ENCODE measurements around the gene MANEAL. TPM values are rescaled to one million over a fixed set of nuclear protein-coding genes. Genes with fewer than 3 reads are reported as not detected.

Gene MANEAL
- total and polyA plus RNA-seq, 2 donors (not counting 1 experiment from before 2014, with no cell fraction given): 3.1 to 6.6 TPM

DNA sequence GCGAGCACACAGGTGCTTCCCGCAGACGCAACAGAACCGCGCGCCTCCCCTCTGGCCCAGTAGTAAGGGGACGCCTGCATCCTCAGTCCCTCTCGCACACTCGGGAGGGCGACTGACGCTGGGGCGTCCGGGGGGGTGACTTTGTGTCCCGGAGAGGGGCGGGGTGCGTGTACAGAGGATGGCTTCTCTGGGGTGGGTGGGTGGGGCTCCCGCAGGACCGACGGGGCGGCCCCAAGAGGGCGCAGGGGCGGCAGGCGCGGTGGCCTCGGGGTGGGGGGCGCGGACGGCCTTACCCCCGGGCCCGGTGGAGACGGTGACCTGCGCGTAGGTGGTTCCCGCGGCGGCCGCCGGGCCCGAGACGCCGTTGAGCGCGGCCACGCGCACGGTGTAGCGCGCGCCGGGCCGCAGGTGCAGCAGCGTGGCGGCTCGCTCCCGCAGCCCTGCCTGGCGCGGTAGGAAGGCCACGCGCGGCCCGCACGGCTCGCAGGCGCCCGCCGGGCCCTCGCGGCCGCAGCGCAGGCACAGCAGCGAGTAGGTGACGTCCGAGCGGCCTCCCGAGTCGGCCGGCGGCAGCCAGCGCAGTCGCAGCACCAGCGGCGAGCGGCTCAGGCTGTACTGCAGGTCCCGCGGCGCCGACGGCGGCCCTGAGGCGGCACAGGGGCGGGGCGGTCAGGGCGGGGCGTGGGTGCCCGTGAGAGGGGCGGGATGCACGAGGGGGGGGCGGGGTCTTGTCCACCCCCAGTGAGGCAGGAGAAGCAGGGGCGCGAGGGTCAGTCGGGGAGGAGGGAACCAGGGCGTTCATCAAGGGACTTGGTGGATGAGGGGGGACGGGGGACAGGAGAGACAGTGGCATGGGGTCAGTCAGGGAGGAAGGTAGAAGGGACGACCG lies 40.8 kb upstream of the MANEAL start:
- H3K4me3 Mint-ChIP-seq: peak overlapping the region; percentile 80
- no peak for TF ChIP-seq EZH2 (IDR thresholded peaks at IDR 0.05; ENCODE audit: borderline replicate concordance, insufficient read depth, low read depth, low read length, poor library complexity, severe bottlenecking)
- intact Hi-C loops (cut with micrococcal nuclease): no loop called here
- Histone ChIP-seq H3K79me2 (ENCODE audit: control insufficient read depth, insufficient read depth, low read length) (no peaks in the 10 kb centered on the region), H3K9ac (ENCODE audit: low read length) (peak overlapping the region; percentile 19), H3K4me3 (ENCODE audit: control extremely low read depth in 1 of 5, extremely low read depth in 1 of 5, insufficient read depth in 1 of 5, low read depth in 2 of 5, low read length in 4 of 5) (peak overlapping the region in 2 of 5 experiments; percentile 26 to 41), H3K27me3 (replicated peaks in 1 of 4; ENCODE audit: control extremely low read depth in 1 of 4, control insufficient read depth in 3 of 4, insufficient read depth in 4 of 4, low read length in 3 of 4) (peaks cover 0 to 40% (median 16%) of the 10 kb centered on the region in 4 experiments), H2AFZ (ENCODE audit: insufficient read depth, low read depth, low read length, poor library complexity, severe bottlenecking) (peak overlapping the region; percentile 38), H3K9me3 (ENCODE audit: control extremely low read depth in 1 of 3, control insufficient read depth in 2 of 3, insufficient read depth in 1 of 3, low read length in 2 of 3) (no peaks in the 10 kb centered on the region), H3K36me3 (replicated peaks in 1 of 2; ENCODE audit: control extremely low read depth in 1 of 2, control insufficient read depth in 1 of 2, extremely low read depth in 1 of 2, insufficient read depth in 2 of 2, low read length in 1 of 2) (no peaks in the 10 kb centered on the region), H3K4me2 (replicated peaks; ENCODE audit: low read depth, low read length, poor library complexity, severe bottlenecking) (peak overlapping the region; percentile 71), H3K4me1 (ENCODE audit: control insufficient read depth in 2 of 2, insufficient read depth in 2 of 2, low read length in 2 of 2) (peaks cover 6 to 18% of the 10 kb centered on the region in 2 donors), H4K20me1 (ENCODE audit: control insufficient read depth, insufficient read depth, low read length, poor library complexity, severe bottlenecking) (no peaks in the 10 kb centered on the region), H3K27ac (ENCODE audit: low read length in 2 of 2) (no peak overlapping the region)
- H3K9me3 Mint-ChIP-seq (ENCODE audit: insufficient read depth): no peaks in the 10 kb centered on the region
- ATAC-seq (ENCODE audit: low read depth) (peak; percentile 56), DNase-seq (peak; percentile 49)
- H3K27ac Mint-ChIP-seq: no peak overlapping the region
- H3K27me3 Mint-ChIP-seq: peaks cover 26% of the 10 kb centered on the region
- peaks cover 12% of the 10 kb centered on the region for H3K4me1 Mint-ChIP-seq
- ChIA-PET POLR2A (no interaction called here), CTCF (no interaction called here)
- 3% methylated on average over 86 of the region's 105 CpGs for WGBS (ENCODE audit: insufficient coverage)

DNA sequence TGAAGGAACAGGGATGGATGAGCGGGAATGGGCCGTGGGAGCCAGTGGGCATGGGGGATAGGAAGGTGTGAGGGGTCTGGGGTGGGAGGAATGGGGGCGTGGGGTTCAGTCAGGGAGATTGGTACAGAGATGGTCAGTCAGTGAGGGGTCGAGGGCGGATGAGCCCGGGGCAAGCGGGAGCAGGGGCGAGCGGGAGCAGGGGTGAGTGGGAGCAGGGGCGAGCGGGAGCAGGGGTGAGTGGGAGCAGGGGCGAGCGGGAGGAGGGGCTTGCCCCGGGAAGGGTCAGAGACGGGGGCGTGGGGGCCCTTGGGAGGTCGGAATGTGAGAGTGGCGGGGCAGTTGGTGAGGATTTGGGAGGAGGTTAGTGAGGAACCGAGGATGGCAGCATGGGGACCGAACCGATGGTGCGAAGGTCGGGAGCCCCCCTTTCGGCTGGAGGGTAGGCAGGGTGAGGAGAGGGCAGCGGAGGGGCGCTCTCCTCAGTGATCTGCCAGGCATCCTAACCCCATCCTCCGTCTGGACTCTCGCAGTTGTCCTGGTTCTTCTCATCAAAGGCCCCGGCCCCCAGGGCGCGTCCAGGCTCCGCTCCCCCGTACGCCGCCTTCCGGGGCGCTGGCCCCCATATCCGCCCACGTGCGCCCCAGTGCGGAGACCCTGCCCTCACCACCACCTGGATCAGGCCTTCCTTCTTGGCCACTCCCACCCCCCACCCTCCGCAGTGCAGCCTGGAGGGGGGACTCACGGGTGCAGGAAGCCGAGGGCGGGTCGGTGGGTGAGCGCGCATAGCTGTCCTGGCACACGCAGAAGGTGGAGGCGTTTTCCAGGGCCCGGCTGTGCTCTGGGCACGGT lies 40.0 kb upstream of the MANEAL start:
- no peaks in the 10 kb centered on the region for H3K9me3 Mint-ChIP-seq (ENCODE audit: insufficient read depth)
- peaks cover 22% of the 10 kb centered on the region for H3K27me3 Mint-ChIP-seq
- POLR2A ChIA-PET: no interaction called here

More for the DNA sequence above, 40.0 kb upstream of the MANEAL start:
- intact Hi-C loops (cut with micrococcal nuclease): no loop called here
- peak overlapping the region; percentile 71 for H3K4me2 ChIP-seq (replicated peaks; ENCODE audit: low read depth, low read length, poor library complexity, severe bottlenecking)
- H3K9ac ChIP-seq (ENCODE audit: low read length): no peak overlapping the region
- peak; percentile 16 for DNase-seq
- H3K27ac ChIP-seq (ENCODE audit: low read length in 2 of 2): no peak overlapping the region
- peak overlapping the region; percentile 80 for H3K4me3 Mint-ChIP-seq
- H3K36me3 ChIP-seq (replicated peaks in 1 of 2; ENCODE audit: control extremely low read depth in 1 of 2, control insufficient read depth in 1 of 2, extremely low read depth in 1 of 2, insufficient read depth in 2 of 2, low read length in 1 of 2): no peaks in the 10 kb centered on the region
- CTCF ChIA-PET: no interaction called here
- no peak overlapping the region for H3K27ac Mint-ChIP-seq
- peak overlapping the region in 1 of 5 experiments; percentile 41 for H3K4me3 ChIP-seq (ENCODE audit: control extremely low read depth in 1 of 5, extremely low read depth in 1 of 5, insufficient read depth in 1 of 5, low read depth in 2 of 5, low read length in 4 of 5)
- H3K4me1 Mint-ChIP-seq: peaks cover 12% of the 10 kb centered on the region
- TF ChIP-seq EZH2 (IDR thresholded peaks at IDR 0.05; ENCODE audit: borderline replicate concordance, insufficient read depth, low read depth, low read length, poor library complexity, severe bottlenecking) (no peak), CTCF (IDR thresholded peaks at IDR 0.05) (no peak)
- H3K9me3 ChIP-seq (ENCODE audit: control extremely low read depth in 1 of 3, control insufficient read depth in 2 of 3, insufficient read depth in 1 of 3, low read length in 2 of 3): no peaks in the 10 kb centered on the region
- peaks cover 0 to 46% (median 16%) of the 10 kb centered on the region in 4 experiments for H3K27me3 ChIP-seq (replicated peaks in 1 of 4; ENCODE audit: control extremely low read depth in 1 of 4, control insufficient read depth in 3 of 4, insufficient read depth in 4 of 4, low read length in 3 of 4)
- WGBS (ENCODE audit: insufficient coverage): 11% methylated on average over 51 of the region's 52 CpGs
- no peak for ATAC-seq (ENCODE audit: low read depth)
- peak overlapping the region; percentile 16 for H2AFZ ChIP-seq (ENCODE audit: insufficient read depth, low read depth, low read length, poor library complexity, severe bottlenecking)
- no peaks in the 10 kb centered on the region for H4K20me1 ChIP-seq (ENCODE audit: control insufficient read depth, insufficient read depth, low read length, poor library complexity, severe bottlenecking)
- no peaks in the 10 kb centered on the region for H3K79me2 ChIP-seq (ENCODE audit: control insufficient read depth, insufficient read depth, low read length)
- peaks cover 6 to 18% of the 10 kb centered on the region in 2 donors for H3K4me1 ChIP-seq (ENCODE audit: control insufficient read depth in 2 of 2, insufficient read depth in 2 of 2, low read length in 2 of 2)
